OCI-LY3 (cell line): Measurements from ENCODE around the gene BOD1.

ENCODE experiments used
- CTCF ChIP-seq: fragments of 200-600, 300-600 bp; sonication (generic); IDR thresholded peaks from 2 replicates; pipeline ENCODE4 v1.5.1; 2014; ENCODE audit warnings: antibody characterized with exemption, low read length, low read depth
- EZH2phosphoT487 ChIP-seq: fragments of 200-600 bp; shearing (Covaris generic); IDR thresholded peaks from 2 replicates; pipeline ENCODE4 v1.6.1; 2018; ENCODE audit warnings: antibody characterized with exemption, mixed run types, low read depth

GRCh38 chr5:173631478-173631877 lies 15.0 kb upstream of the BOD1 start:
- TF ChIP-seq CTCF (no peak), EZH2phosphoT487 (no peak)
